ENCODE data around the gene TRIM31. TPM values are rescaled to one million over a fixed set of nuclear protein-coding genes. Genes with fewer than 3 reads are reported as not detected.

TRIM31 gene
- total RNA-seq, 1 experiment from 2014 or later, result not detected

DNA sequence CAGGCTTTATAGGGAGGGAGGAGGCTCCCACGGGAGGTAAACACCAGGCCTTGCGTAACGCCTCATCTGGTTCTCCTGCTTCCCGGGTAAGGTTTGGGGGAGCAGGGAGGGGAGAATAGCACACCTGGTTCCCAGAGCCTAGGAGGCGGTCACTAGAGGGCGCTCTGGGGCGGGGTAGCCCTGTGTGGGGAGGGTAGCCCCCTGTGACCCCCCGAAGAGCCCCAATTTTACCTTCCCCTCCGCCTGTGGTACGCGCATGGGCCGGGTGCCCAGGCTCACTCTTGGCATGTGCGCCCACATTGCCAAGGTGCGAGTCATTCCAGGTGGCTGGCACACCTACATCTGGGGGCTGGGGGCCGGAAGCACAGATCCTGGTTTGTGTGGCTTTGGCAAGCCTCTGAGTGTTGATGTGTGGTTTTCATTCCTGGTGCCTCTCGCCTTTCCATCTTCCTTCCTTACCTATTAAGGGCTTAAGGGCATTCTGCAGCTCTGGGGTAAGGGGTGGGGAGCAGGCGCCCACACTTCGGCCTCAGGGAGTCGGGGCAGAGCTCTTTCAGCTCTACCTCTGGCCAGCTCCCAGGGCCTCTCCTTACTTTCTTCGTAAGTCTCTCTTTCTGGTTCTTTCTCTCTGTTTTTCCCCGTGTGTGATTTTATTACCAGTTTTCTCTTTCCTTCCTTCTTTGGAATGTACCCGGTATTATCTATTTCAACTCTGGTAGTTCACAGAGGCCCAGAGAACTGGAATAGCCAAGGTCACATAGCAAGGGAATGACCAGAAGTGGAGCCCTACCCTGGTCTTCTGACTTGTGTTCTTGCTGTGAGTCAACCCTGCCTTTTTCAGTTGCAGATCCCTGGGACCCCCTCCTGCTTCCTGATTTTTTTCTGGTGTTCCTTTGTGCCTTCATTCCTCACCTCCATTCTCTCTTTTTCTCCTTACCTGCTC, 36.8 kb downstream of the TRIM31 start:
- H3K9ac ChIP-seq (ENCODE audit: extremely low read depth, insufficient read length, low read length), result no peak overlapping the region
- DNase-seq, result peak; percentile 63
- H3K9me3 ChIP-seq (ENCODE audit: control insufficient read depth, low read depth, low read length), result no peaks in the 10 kb centered on the region
- H4K5ac ChIP-seq (ENCODE audit: insufficient read length, low read depth, low read length), result no peak overlapping the region
- H2BK15ac ChIP-seq (ENCODE audit: low read depth, low read length), result no peak overlapping the region
- no peak overlapping the region for H3K56ac ChIP-seq (ENCODE audit: insufficient read length, low read depth, low read length)
- Mint-ChIP-seq H3K27me3 (ENCODE audit: low read depth) (peaks cover 93% of the 10 kb centered on the region), H3K36me3 (ENCODE audit: insufficient read depth in 1 of 3, low read depth in 3 of 3) (peaks cover 0 to 8% (median 8%) of the 10 kb centered on the region in 3 experiments; a peak in 4 of 7 replicates), H3K9me3 (peaks cover 0 to 3% of the 10 kb centered on the region in 2 experiments; a peak in 2 of 5 replicates), H3K4me3 (peak overlapping the region; percentile 73 to 93), H3K27ac (no peak overlapping the region), H3K4me1 (peaks cover 29 to 32% of the 10 kb centered on the region in 2 experiments)
- H3K23ac ChIP-seq (ENCODE audit: insufficient read length, low read depth, low read length), result no peak overlapping the region
- H2BK5ac ChIP-seq (ENCODE audit: insufficient read length, low read length), result no peak overlapping the region
- H3K4ac ChIP-seq (ENCODE audit: low read depth, low read length), result no peak overlapping the region
- H3K18ac ChIP-seq (ENCODE audit: insufficient read length, low read depth, low read length), result no peak overlapping the region
- H3K4me1 ChIP-seq (ENCODE audit: insufficient read depth, low read length), result no peaks in the 10 kb centered on the region
- H4K91ac ChIP-seq (ENCODE audit: insufficient read length, low read depth, low read length), result no peak overlapping the region
- H2AFZ ChIP-seq (ENCODE audit: low read length), result no peak overlapping the region
- WGBS (ENCODE audit: extremely low coverage, insufficient read length, low lambda C conversion rate), result no CpG with 5 or more reads among the region's 22 CpGs
- H3K27ac ChIP-seq (ENCODE audit: insufficient read length, low read depth, low read length), result no peak overlapping the region
- no peaks in the 10 kb centered on the region for H4K20me1 ChIP-seq (ENCODE audit: control insufficient read depth, insufficient read depth, insufficient read length)
- no peaks in the 10 kb centered on the region for H3K79me1 ChIP-seq (ENCODE audit: insufficient read depth, low read depth, low read length, poor library complexity, severe bottlenecking)
- no peak overlapping the region for H4K8ac ChIP-seq (replicated peaks; ENCODE audit: insufficient read length, low read depth, low read length)
- H3K23me2 ChIP-seq (ENCODE audit: insufficient read length, low read depth, low read length, poor library complexity, severe bottlenecking), result peaks cover 27% of the 10 kb centered on the region
- H2AK5ac ChIP-seq (ENCODE audit: insufficient read length, low read length), result no peak overlapping the region
- peak overlapping the region; percentile 83 for H3K4me2 ChIP-seq (ENCODE audit: insufficient read depth, insufficient read length, low read length)
- H2BK20ac ChIP-seq (ENCODE audit: low read depth, low read length, poor library complexity, severe bottlenecking), result no peak overlapping the region
- no peak overlapping the region for H3K14ac ChIP-seq (ENCODE audit: insufficient read depth, low read length)
- no peak overlapping the region for H2BK12ac ChIP-seq (ENCODE audit: insufficient read length, low read depth, low read length)
- no peak overlapping the region for H3T11ph ChIP-seq (ENCODE audit: low read length)
- H3K79me2 ChIP-seq (ENCODE audit: insufficient read depth, low read length), result no peaks in the 10 kb centered on the region
- H2BK120ac ChIP-seq (ENCODE audit: low read depth, low read length, poor library complexity, severe bottlenecking), result no peak overlapping the region
- H3K27me3 ChIP-seq (ENCODE audit: insufficient read depth, low read length), result peaks cover 40% of the 10 kb centered on the region
- TF ChIP-seq, protein P1, sequence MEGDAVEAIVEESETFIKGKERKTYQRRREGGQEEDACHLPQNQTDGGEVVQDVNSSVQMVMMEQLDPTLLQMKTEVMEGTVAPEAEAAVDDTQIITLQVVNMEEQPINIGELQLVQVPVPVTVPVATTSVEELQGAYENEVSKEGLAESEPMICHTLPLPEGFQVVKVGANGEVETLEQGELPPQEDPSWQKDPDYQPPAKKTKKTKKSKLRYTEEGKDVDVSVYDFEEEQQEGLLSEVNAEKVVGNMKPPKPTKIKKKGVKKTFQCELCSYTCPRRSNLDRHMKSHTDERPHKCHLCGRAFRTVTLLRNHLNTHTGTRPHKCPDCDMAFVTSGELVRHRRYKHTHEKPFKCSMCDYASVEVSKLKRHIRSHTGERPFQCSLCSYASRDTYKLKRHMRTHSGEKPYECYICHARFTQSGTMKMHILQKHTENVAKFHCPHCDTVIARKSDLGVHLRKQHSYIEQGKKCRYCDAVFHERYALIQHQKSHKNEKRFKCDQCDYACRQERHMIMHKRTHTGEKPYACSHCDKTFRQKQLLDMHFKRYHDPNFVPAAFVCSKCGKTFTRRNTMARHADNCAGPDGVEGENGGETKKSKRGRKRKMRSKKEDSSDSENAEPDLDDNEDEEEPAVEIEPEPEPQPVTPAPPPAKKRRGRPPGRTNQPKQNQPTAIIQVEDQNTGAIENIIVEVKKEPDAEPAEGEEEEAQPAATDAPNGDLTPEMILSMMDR (conservative IDR thresholded peaks at IDR 0.05), result peak; percentile 87
